CD4-positive, CD25-positive, alpha-beta regulatory T cell (primary cell): ENCODE measurements around the gene TMEM164. TPM values are rescaled to one million over a fixed set of nuclear protein-coding genes. Genes with fewer than 3 reads are reported as not detected.
"Not testable (repeated sequence)": the region's sequence is repeated elsewhere in the genome, so short reads cannot be mapped to it uniquely, and the experiment has no call there.

Source experiments
- ATAC-seq, 2 donors: fragments of 150-1000 bp; cut with Tn5 transposase; one replicate each; pipeline ENCODE4 v1.10.0; 2021; ENCODE audit warnings: low read depth in 2 of 2, moderate number of reproducible peaks in 2 of 2, moderate library complexity in 1 of 2
- DNase-seq, 3 donors: peaks; one replicate each; pipeline versions ENCODE4 v3.0.0 to v3.0.0-alpha.2; 2012 to 2022; ENCODE audit warnings: mixed read lengths in 1 of 3
- H3K27ac ChIP-seq: one replicate; pipeline ENCODE4 v1.7.0; 2013; ENCODE audit warnings: mild to moderate bottlenecking, low read length; ENCODE audit not compliant: insufficient read depth, poor library complexity, severe bottlenecking
- H3K27me3 ChIP-seq: one replicate; pipeline ENCODE4 v1.7.0; 2013; ENCODE audit warnings: low read length; ENCODE audit not compliant: control insufficient read depth, insufficient read depth
- H3K36me3 ChIP-seq: one replicate; pipeline ENCODE4 v1.7.0; 2013; ENCODE audit warnings: mild to moderate bottlenecking, low read length, moderate library complexity; ENCODE audit not compliant: control insufficient read depth, insufficient read depth
- H3K4me1 ChIP-seq: 2 replicates; pipeline ENCODE4 v1.7.0; 2013; ENCODE audit warnings: mild to moderate bottlenecking, low read length; ENCODE audit not compliant: insufficient read depth, control insufficient read depth, poor library complexity, severe bottlenecking
- H3K4me3 ChIP-seq: one replicate; pipeline ENCODE4 v1.7.0; 2013; ENCODE audit warnings: low read depth, mild to moderate bottlenecking, low read length, moderate library complexity
- H3K9me3 ChIP-seq, 2 experiments: 1 replicate in 1 of 2; 2 replicates in 1 of 2; pipeline ENCODE4 v1.7.0; 2013; ENCODE audit warnings: low read length in 2 of 2, mild to moderate bottlenecking in 1 of 2, moderate library complexity in 1 of 2; ENCODE audit not compliant: control insufficient read depth in 2 of 2
- H3K27ac Mint-ChIP-seq, 3 donors: one replicate each; pipeline ENCODE4 v1.8.0; 2020 to 2022; ENCODE audit warnings: mild to moderate bottlenecking in 3 of 3, mixed read lengths in 3 of 3, moderate library complexity in 2 of 3
- H3K27me3 Mint-ChIP-seq: one replicate; pipeline ENCODE4 v1.8.0; 2022; ENCODE audit warnings: mild to moderate bottlenecking, mixed read lengths
- H3K36me3 Mint-ChIP-seq: one replicate; pipeline ENCODE4 v1.8.0; 2020; ENCODE audit warnings: mixed read lengths
- H3K4me1 Mint-ChIP-seq, 4 donors: one replicate each; pipeline ENCODE4 v1.8.0; 2020 to 2022; ENCODE audit warnings: mixed read lengths in 4 of 4, mild to moderate bottlenecking in 1 of 4
- H3K4me3 Mint-ChIP-seq, 4 donors: one replicate each; pipeline ENCODE4 v1.8.0; 2020 to 2022; ENCODE audit warnings: mild to moderate bottlenecking in 4 of 4, mixed read lengths in 4 of 4, moderate library complexity in 3 of 4
- H3K9me3 Mint-ChIP-seq, 7 donors: one replicate each; pipeline ENCODE4 v1.8.0; 2020 to 2022; ENCODE audit warnings: mixed read lengths in 7 of 7, mild to moderate bottlenecking in 3 of 7, moderate library complexity in 2 of 7
- polyA plus RNA-seq, 4 donors: library from polyadenylated mRNA; unstranded; fragments of 300-500 nt; fragmentation: Illumina TruSeq; gene quantifications; one replicate each; pipeline ENCODE4 v1.2.3, GENCODE V29; 2021
- total RNA-seq: library from RNA; stranded (reverse); gene quantifications from one replicate; pipeline ENCODE4 v1.2.3, GENCODE V29; 2022

The TMEM164 gene
- total and polyA plus RNA-seq, 5 donors from 2014 or later, result 0.60 to 25.2 (median 1.0) TPM

GRCh38 chrX:110143454-110144210 is 140.7 kb downstream of the TMEM164 start:
- DNase-seq, result no peak
- no peak overlapping the region for H3K27ac ChIP-seq
- peaks cover 0 to 13% (median 5%) of the 10 kb centered on the region in 4 donors for H3K4me1 Mint-ChIP-seq
- peaks cover 3% of the 10 kb centered on the region for H3K4me1 ChIP-seq
- H3K9me3 ChIP-seq, result no peaks in the 10 kb centered on the region
- H3K36me3 Mint-ChIP-seq, result peaks cover 4% of the 10 kb centered on the region
- H3K27me3 ChIP-seq, result no peaks in the 10 kb centered on the region
- H3K9me3 Mint-ChIP-seq, result no peaks in the 10 kb centered on the region
- no peak for ATAC-seq
- peak overlapping the region in 1 of 3 donors; percentile 76 for H3K27ac Mint-ChIP-seq
- H3K4me3 Mint-ChIP-seq, result no peak overlapping the region
- H3K4me3 ChIP-seq, result no peak overlapping the region
- no peaks in the 10 kb centered on the region for H3K27me3 Mint-ChIP-seq
- H3K36me3 ChIP-seq, result no peaks in the 10 kb centered on the region

- Mint-ChIP-seq H3K4me1 (peaks cover 0 to 13% (median 5%) of the 10 kb centered on the region in 4 donors), H3K9me3 (no peaks in the 10 kb centered on the region), H3K27ac (peak overlapping the region in 1 of 3 donors; percentile 49), H3K36me3 (peaks cover 4% of the 10 kb centered on the region), H3K4me3 (no peak overlapping the region), H3K27me3 (no peaks in the 10 kb centered on the region)
- no peak for ATAC-seq
- H3K4me3 ChIP-seq, result no peak overlapping the region
- no peaks in the 10 kb centered on the region for H3K9me3 ChIP-seq
- no peak overlapping the region for H3K27ac ChIP-seq
- no peak for DNase-seq
- H3K27me3 ChIP-seq, result no peaks in the 10 kb centered on the region
- peaks cover 3% of the 10 kb centered on the region for H3K4me1 ChIP-seq
- no peaks in the 10 kb centered on the region for H3K36me3 ChIP-seq
Measured at GRCh38 chrX:110145311-110145710, 142.4 kb downstream of the TMEM164 start.

- Mint-ChIP-seq H3K36me3 (peaks cover 4% of the 10 kb centered on the region), H3K4me1 (peaks cover 0 to 13% (median 5%) of the 10 kb centered on the region in 4 donors), H3K27ac (no peak overlapping the region), H3K9me3 (no peaks in the 10 kb centered on the region), H3K4me3 (no peak overlapping the region), H3K27me3 (no peaks in the 10 kb centered on the region)
- peak in 2 of 3 donors; percentile 21 to 43 for DNase-seq
- Histone ChIP-seq H3K4me3 (no peak overlapping the region), H3K4me1 (peaks cover 3% of the 10 kb centered on the region), H3K36me3 (no peaks in the 10 kb centered on the region), H3K27ac (no peak overlapping the region), H3K9me3 (no peaks in the 10 kb centered on the region), H3K27me3 (no peaks in the 10 kb centered on the region)
- no peak for ATAC-seq
Measured at GRCh38 chrX:110145854-110146253, 142.9 kb downstream of the TMEM164 start.

- no peaks in the 10 kb centered on the region for H3K36me3 ChIP-seq
- H3K4me3 ChIP-seq, result no peak overlapping the region
- peaks cover 4% of the 10 kb centered on the region for H3K36me3 Mint-ChIP-seq
- no peaks in the 10 kb centered on the region for H3K9me3 ChIP-seq
- H3K4me1 ChIP-seq, result peaks cover 3% of the 10 kb centered on the region
- DNase-seq (peak in 2 of 3 donors; percentile 46 to 59), ATAC-seq (peak; percentile 44 to 57)
- no peaks in the 10 kb centered on the region for H3K27me3 Mint-ChIP-seq
- no peak overlapping the region for H3K27ac Mint-ChIP-seq
- no peaks in the 10 kb centered on the region for H3K27me3 ChIP-seq
- H3K9me3 Mint-ChIP-seq, result no peaks in the 10 kb centered on the region
- H3K27ac ChIP-seq, result no peak overlapping the region
- H3K4me3 Mint-ChIP-seq, result peak overlapping the region in 1 of 4 donors; percentile 32
- peaks cover 0 to 13% (median 5%) of the 10 kb centered on the region in 4 donors for H3K4me1 Mint-ChIP-seq
Measured at GRCh38 chrX:110146521-110146920, 143.6 kb downstream of the TMEM164 start.

GRCh38 chrX:110153244-110153643 is 150.3 kb downstream of the TMEM164 start:
- ATAC-seq (no peak), DNase-seq (no peak)
- no peaks in the 10 kb centered on the region for H3K27me3 Mint-ChIP-seq
- Histone ChIP-seq H3K27ac (no peak overlapping the region), H3K9me3 (no peaks in the 10 kb centered on the region), H3K36me3 (no peaks in the 10 kb centered on the region), H3K4me3 (no peak overlapping the region), H3K27me3 (no peaks in the 10 kb centered on the region), H3K4me1 (no peaks in the 10 kb centered on the region)
- H3K36me3 Mint-ChIP-seq, result peaks cover 4% of the 10 kb centered on the region
- H3K4me1 Mint-ChIP-seq, result peaks cover 0 to 5% (median 1%) of the 10 kb centered on the region in 4 donors
- no peak overlapping the region for H3K4me3 Mint-ChIP-seq
- H3K27ac Mint-ChIP-seq, result no peak overlapping the region
- H3K9me3 Mint-ChIP-seq, result no peaks in the 10 kb centered on the region

GRCh38 chrX:110153896-110154295 is 151.0 kb downstream of the TMEM164 start:
- H3K36me3 ChIP-seq, result no peaks in the 10 kb centered on the region
- peaks cover 0 to 5% (median 1%) of the 10 kb centered on the region in 4 donors for H3K4me1 Mint-ChIP-seq
- DNase-seq, result no peak
- H3K36me3 Mint-ChIP-seq, result peaks cover 4% of the 10 kb centered on the region
- no peaks in the 10 kb centered on the region for H3K9me3 ChIP-seq
- H3K4me3 ChIP-seq, result no peak overlapping the region
- H3K4me1 ChIP-seq, result no peaks in the 10 kb centered on the region
- ATAC-seq, result no peak
- H3K27me3 ChIP-seq, result no peaks in the 10 kb centered on the region
- H3K27me3 Mint-ChIP-seq, result no peaks in the 10 kb centered on the region
- no peak overlapping the region for H3K27ac Mint-ChIP-seq
- no peaks in the 10 kb centered on the region for H3K9me3 Mint-ChIP-seq
- no peak overlapping the region for H3K4me3 Mint-ChIP-seq
- no peak overlapping the region for H3K27ac ChIP-seq

GRCh38 chrX:110154328-110154727 is 151.4 kb downstream of the TMEM164 start:
- H3K27ac Mint-ChIP-seq, H3K27ac ChIP-seq, H3K4me1 Mint-ChIP-seq, H3K27me3 ChIP-seq, H3K9me3 ChIP-seq, H3K36me3 ChIP-seq, H3K4me3 ChIP-seq, H3K4me1 ChIP-seq, H3K36me3 Mint-ChIP-seq, H3K27me3 Mint-ChIP-seq, H3K9me3 Mint-ChIP-seq, DNase-seq, ATAC-seq, H3K4me3 Mint-ChIP-seq: not testable (repeated sequence)

- Mint-ChIP-seq H3K27ac (no peak overlapping the region), H3K4me1 (peaks cover 0 to 9% (median 5%) of the 10 kb centered on the region in 4 donors)
- no peaks in the 10 kb centered on the region for H3K27me3 ChIP-seq
Measured at GRCh38 chrX:110155759-110156158, 152.8 kb downstream of the TMEM164 start.

More at GRCh38 chrX:110155759-110156158, 152.8 kb downstream of the TMEM164 start:
- Histone ChIP-seq H3K9me3 (no peaks in the 10 kb centered on the region), H3K36me3 (no peaks in the 10 kb centered on the region), H3K4me3 (no peak overlapping the region), H3K27ac (no peak overlapping the region), H3K4me1 (no peaks in the 10 kb centered on the region)
- Mint-ChIP-seq H3K27me3 (no peaks in the 10 kb centered on the region), H3K9me3 (no peaks in the 10 kb centered on the region), H3K36me3 (peaks cover 4% of the 10 kb centered on the region), H3K4me3 (no peak overlapping the region)
- DNase-seq, result no peak
- no peak for ATAC-seq
